Measurements from ENCODE around the gene PRPF19.

DNA sequence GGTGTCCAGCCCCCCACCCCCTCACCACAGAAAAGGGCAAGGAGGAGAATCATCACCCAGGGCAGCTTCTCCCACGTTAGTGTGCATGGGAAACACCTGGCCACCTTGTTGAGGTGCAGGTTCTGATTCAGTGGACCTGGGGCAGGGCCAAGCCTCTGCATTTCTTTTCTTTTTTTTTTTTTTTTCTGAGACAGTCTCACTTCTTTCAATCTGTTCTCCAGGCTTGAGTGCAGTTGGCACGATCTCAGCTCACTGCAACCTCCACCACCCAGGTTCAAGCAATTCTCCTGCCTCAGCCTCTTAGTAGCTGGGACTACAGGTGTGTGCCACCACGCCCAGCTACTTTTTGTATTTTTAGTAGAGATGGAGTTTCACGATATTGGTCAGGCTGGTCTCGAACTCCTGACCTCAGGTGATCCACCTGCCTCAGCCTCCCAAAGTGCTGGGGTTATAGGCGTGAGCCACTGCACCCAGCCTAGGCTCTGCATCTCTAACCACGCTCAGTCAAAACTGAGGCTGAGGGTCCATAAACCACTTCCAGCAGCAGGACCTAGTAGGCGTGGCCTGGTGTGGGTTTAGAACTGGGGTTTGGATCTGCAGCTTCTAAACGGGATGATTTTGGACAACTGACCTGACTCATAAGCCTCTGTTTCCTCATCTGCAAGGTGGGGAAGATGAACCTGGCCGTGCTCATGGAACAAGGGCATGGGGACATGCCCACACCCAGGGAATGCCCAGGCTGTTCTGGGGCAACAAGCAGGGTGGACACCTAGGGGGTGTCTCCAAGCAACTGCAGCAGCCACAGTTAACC is 38.3 kb downstream of the PRPF19 start:
- TF ChIP-seq, protein P1, sequence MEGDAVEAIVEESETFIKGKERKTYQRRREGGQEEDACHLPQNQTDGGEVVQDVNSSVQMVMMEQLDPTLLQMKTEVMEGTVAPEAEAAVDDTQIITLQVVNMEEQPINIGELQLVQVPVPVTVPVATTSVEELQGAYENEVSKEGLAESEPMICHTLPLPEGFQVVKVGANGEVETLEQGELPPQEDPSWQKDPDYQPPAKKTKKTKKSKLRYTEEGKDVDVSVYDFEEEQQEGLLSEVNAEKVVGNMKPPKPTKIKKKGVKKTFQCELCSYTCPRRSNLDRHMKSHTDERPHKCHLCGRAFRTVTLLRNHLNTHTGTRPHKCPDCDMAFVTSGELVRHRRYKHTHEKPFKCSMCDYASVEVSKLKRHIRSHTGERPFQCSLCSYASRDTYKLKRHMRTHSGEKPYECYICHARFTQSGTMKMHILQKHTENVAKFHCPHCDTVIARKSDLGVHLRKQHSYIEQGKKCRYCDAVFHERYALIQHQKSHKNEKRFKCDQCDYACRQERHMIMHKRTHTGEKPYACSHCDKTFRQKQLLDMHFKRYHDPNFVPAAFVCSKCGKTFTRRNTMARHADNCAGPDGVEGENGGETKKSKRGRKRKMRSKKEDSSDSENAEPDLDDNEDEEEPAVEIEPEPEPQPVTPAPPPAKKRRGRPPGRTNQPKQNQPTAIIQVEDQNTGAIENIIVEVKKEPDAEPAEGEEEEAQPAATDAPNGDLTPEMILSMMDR (IDR thresholded peaks at IDR 0.05), result no peak
- no peak for TF ChIP-seq POLR2A (IDR thresholded peaks at IDR 0.05)
- TF ChIP-seq EP300 (IDR thresholded peaks at IDR 0.05), result no peak
